Skeletal muscle satellite cell (primary cell): Measurements from ENCODE around the gene GPR137B.

ENCODE experiments used
- H3K27me3 ChIP-seq: 2 replicates; pipeline ENCODE4 v1.7.0; 2013; ENCODE audit warnings: low read length; ENCODE audit not compliant: control insufficient read depth, insufficient read depth
- H3K36me3 ChIP-seq: 2 replicates; pipeline ENCODE4 v1.7.0; 2013; ENCODE audit warnings: mild to moderate bottlenecking, control low read depth, low read length; ENCODE audit not compliant: insufficient read depth
- H3K4me1 ChIP-seq: 2 replicates; pipeline ENCODE4 v1.7.0; 2013; ENCODE audit warnings: low read length; ENCODE audit not compliant: control insufficient read depth, insufficient read depth
- H3K4me2 ChIP-seq: 2 replicates; pipeline ENCODE4 v1.7.0; 2013; ENCODE audit warnings: mild to moderate bottlenecking, low read length
- H3K4me3 ChIP-seq: 2 replicates; pipeline ENCODE4 v1.7.0; 2013; ENCODE audit warnings: low read length
- H3K9ac ChIP-seq: 2 replicates; pipeline ENCODE4 v1.7.0; 2013; ENCODE audit warnings: mild to moderate bottlenecking, low read depth, low read length, moderate library complexity
- H3K9me3 ChIP-seq: replicated peaks from 2 replicates; pipeline ENCODE4 v1.7.0; 2013; ENCODE audit warnings: mild to moderate bottlenecking, control low read depth, low read length

Gene GPR137B

DNA sequence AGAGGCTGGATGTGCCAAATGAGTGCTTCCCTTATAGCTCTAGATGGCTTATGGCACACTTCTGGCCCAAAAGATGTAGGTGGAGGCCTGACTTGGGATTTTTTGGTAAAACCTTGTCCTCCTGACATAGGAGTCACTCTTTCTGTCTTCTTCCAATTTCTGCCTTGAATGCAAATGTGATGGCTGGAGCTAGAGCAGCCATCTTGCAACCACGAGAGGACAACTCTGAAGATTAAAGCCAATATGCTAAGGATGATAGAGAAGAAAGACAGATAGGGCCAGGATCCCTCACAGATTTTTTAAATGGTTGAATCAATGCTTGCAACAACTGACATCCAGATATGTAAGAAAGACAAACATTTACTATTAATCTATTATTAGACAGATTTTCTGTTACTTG, 8.5 kb upstream of the GPR137B start:
- Histone ChIP-seq H3K4me2 (no peak overlapping the region), H3K4me3 (no peak overlapping the region), H3K27me3 (peaks cover 41% of the 10 kb centered on the region), H3K4me1 (no peaks in the 10 kb centered on the region), H3K9ac (no peak overlapping the region), H3K36me3 (no peaks in the 10 kb centered on the region), H3K9me3 (no peaks in the 10 kb centered on the region)

DNA sequence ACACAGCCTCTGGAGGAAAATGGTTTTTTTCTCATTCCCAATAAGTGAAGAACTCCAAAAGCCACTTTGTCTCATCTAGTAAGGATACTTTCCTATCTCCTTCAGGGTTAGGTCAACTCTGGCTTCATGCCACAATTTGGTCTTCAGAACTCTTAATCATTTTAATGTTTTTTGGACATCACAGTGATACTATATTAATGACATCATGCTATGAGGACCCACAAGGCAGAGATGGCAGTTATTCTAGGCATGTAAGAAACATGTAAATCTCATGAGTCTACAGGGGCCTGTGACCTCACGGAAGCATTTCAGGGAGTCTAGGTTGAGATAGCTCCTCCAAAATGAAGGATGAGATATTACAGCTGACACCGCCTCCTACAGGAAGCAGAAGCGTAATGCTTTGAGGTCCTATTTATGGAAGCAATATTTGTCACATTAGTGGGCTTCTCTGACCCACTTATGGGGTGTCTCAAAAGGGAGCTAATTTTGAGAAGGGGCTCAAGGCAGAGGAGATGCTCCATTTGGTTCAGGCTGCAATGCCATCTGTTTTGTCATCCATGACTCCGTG, 5.0 kb upstream of the GPR137B start:
- H3K36me3 ChIP-seq, result no peaks in the 10 kb centered on the region
- no peak overlapping the region for H3K4me2 ChIP-seq
- no peak overlapping the region for H3K4me3 ChIP-seq
- no peaks in the 10 kb centered on the region for H3K9me3 ChIP-seq
- H3K9ac ChIP-seq, result no peak overlapping the region
- H3K27me3 ChIP-seq, result peaks cover 53% of the 10 kb centered on the region
- H3K4me1 ChIP-seq, result no peaks in the 10 kb centered on the region

DNA sequence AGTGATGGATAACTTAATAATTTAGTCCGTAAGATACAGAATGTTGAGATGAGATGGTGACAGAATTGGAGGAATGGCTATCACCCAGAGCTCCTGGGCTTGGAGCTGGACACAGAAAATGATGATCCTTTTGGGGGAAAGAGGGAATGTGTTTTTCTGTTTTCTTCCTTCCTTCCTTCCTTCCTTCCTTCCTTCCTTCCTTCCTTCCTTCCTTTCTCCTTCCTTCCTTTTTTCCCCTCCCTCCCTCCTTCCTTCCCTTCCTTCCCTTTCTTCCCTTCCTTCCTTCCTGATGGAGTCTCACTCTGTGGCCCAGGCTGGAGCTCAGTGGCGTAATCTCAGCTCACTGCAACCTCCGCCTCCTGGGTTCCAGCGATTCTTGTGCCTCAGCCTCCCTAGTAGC, 2.8 kb upstream of the GPR137B start:
- H3K9ac ChIP-seq, result no peak overlapping the region
- no peaks in the 10 kb centered on the region for H3K36me3 ChIP-seq
- H3K9me3 ChIP-seq, result no peaks in the 10 kb centered on the region
- peaks cover 10% of the 10 kb centered on the region for H3K4me1 ChIP-seq
- H3K27me3 ChIP-seq, result peaks cover 39% of the 10 kb centered on the region
- no peak overlapping the region for H3K4me3 ChIP-seq
- no peak overlapping the region for H3K4me2 ChIP-seq

DNA sequence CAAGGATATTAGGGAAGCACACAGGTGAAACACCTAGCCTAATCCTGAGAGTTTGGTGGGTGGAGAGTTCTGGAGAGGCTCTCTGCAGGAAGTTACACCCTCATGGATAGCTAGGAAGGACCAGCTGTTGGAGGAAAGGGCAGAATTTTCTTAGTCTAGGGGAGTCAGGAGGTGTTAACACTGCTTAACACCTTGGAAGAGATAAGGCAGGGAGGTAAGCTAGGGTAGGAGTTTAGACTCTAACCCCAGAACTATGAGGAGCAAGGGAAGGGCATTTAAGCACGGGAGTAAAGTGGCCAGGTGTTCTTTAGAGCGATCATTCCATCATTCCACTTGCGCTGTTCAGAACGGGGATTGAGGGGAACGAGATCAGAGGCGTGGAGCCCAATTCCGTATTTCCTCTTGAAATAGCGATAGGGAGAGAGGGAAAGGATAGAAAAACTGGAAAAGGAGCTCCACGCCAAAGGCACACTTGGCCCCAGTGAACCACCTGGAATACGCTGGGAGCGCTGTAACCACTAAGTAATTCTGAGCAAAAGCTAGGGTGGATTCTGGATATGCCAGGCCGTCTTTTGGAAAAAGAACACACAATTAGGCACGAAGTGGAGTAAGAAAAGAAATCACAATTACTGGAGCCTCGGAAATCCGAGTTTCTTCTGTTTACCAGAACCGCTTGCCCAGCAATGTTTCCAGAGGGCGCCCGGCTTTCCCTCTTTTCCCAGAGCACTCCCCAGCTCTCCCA, 1.5 kb upstream of the GPR137B start:
- Histone ChIP-seq H3K4me3 (peak overlapping the region; percentile 72), H3K9me3 (no peaks in the 10 kb centered on the region), H3K27me3 (peaks cover 38% of the 10 kb centered on the region), H3K4me2 (peak overlapping the region; percentile 90), H3K4me1 (peaks cover 12% of the 10 kb centered on the region), H3K36me3 (no peaks in the 10 kb centered on the region), H3K9ac (peak overlapping the region; percentile 29)

DNA sequence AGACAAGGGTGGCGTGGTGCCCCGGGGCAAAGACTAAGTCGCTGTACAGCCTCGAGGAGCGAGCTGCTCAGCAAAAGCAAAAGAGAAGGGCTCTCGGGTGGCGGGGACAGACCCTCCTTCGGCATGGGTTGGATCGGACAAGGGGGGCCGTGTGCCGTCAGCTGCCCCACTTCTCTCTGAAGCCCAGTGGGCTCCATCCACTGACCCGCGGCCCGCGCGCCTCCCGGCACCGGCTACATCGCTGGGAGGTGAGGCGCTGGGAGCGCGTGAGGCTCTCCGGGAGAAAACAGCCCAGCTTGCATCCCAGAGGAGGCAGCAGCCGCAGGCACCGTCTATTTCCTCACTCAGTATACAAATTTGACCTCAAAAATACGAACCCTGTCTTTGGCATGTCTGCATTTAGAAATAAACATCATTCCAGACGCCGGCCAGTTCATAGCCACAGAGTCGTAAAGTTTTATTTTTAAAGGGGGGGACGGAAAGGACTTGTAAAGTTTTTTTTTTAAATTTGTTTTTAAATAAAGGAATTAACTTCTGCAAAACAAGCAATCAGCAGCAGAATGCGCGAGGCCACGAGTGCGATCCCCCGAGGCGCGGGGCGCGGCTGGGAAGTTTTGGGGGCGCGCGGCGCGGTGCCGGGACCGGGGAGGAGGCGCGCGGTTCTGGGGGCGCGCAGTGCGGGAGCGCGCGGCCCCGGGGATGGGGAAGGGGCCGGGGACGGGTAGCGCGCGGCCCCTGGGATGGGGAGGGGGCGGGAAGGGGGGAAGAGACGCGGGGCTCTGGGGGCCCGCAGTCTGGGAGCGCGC, 689 bp upstream of the GPR137B start:
- Histone ChIP-seq H3K9me3 (no peaks in the 10 kb centered on the region), H3K9ac (peak overlapping the region; percentile 29), H3K4me1 (peaks cover 12% of the 10 kb centered on the region), H3K27me3 (peaks cover 38% of the 10 kb centered on the region), H3K4me2 (peak overlapping the region; percentile 90), H3K36me3 (no peaks in the 10 kb centered on the region), H3K4me3 (peak overlapping the region; percentile 72)

DNA sequence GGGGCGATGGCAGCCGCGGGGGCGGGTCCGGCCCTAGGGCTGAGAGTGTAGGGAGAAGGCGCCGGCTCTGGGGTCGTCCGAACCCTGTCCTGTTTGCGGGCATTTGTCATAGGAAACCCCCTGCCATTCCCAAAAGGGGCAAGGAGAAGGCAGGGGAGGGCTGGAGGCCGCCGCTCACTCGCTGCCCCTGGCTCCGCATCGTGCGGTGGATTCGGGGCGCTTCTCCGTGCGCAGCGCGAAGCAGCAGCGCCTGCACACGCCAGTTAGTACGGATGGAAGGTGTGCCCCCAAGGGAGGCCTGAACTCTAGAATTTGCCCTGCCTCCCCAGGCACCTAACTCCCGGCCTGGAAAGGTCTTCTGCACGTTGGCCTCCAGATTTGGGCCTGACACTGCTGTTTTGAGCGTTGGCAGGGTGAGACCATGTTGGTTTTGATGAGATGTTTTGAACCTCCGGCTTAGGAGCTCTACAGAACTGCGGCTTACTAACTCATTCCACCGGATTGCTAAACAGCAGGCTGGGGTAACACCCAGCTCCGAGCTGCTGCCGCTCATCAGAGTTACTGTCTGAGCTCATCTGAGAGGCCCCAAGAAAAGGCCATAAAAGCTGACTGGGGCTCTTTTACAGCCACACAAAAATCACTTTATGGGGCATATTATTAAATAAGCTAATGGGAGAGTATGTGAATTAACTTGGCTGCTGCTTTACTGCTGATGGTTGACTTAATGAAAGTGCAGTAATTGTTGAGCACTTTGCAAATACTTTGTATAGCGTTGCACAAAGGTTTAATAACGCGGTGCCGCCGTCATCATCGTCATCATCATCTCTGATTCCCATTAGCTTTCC, 987 bp downstream of the GPR137B start:
- peak overlapping the region; percentile 99 for H3K4me2 ChIP-seq
- H3K36me3 ChIP-seq, result no peaks in the 10 kb centered on the region
- H3K9me3 ChIP-seq, result no peaks in the 10 kb centered on the region
- peak overlapping the region; percentile 86 for H3K9ac ChIP-seq
- peaks cover 26% of the 10 kb centered on the region for H3K27me3 ChIP-seq
- peaks cover 12% of the 10 kb centered on the region for H3K4me1 ChIP-seq
- H3K4me3 ChIP-seq, result peak overlapping the region; percentile 90

DNA sequence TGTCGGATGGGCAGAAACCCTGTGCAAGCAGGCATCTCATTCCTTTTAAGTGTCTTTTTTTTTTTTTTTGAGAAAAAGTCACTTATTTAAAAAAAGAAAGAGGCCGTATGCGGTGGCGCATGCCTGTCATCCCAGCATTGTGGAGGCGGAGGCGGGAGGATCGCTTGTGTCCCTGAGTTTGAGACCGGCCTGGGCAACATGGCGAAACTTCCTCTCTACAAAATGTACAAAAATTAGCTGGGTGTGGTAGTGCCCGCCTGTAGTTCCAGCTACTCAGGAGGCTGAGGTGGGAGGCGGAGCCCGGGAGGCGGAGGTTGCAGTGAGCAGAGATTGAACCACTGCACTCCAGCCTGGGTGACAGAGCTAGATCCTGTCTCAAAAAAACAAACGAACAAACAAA, 1.7 kb downstream of the GPR137B start:
- Histone ChIP-seq H3K4me3 (peak overlapping the region; percentile 90), H3K4me1 (peaks cover 12% of the 10 kb centered on the region), H3K27me3 (peaks cover 19% of the 10 kb centered on the region), H3K9me3 (no peaks in the 10 kb centered on the region), H3K36me3 (no peaks in the 10 kb centered on the region), H3K9ac (peak overlapping the region; percentile 86), H3K4me2 (peak overlapping the region; percentile 99)

DNA sequence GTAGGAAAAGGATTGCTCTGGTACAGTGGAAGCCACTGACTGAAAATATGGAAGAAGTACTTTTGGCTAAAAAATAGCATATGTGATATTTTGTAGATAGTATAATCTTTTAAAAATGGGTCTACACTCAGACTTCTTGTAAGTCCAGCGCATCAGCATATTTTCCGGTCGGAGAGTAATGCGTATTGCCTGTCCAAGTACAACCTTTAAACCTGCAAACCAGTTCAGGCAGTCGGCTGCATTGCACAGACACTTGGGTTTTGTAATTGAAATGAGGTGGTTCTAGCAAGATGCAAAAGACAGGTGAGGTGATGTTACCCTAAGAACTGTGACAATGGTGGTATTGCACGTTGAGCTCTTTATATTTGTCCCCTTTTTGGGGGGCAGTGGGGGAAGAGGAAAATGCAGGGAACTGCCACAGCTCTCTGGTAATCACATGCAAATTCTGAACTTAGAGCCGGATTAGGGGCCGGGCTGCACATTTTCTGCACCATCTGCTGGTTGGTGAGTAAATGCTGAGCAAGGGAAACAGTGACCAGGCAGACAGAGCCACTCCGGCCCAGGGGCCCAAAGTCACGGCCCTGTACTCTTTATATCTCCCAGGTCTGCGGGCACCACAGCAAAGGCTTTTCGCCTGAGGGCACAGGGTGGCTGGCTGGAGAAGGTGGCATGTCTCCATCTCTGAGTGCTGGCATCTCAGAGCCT, 2.3 kb downstream of the GPR137B start:
- Histone ChIP-seq H3K4me3 (peak overlapping the region; percentile 90), H3K9me3 (no peaks in the 10 kb centered on the region), H3K4me2 (peak overlapping the region; percentile 99), H3K4me1 (peaks cover 12% of the 10 kb centered on the region), H3K27me3 (peaks cover 14% of the 10 kb centered on the region), H3K36me3 (no peaks in the 10 kb centered on the region), H3K9ac (no peak overlapping the region)

DNA sequence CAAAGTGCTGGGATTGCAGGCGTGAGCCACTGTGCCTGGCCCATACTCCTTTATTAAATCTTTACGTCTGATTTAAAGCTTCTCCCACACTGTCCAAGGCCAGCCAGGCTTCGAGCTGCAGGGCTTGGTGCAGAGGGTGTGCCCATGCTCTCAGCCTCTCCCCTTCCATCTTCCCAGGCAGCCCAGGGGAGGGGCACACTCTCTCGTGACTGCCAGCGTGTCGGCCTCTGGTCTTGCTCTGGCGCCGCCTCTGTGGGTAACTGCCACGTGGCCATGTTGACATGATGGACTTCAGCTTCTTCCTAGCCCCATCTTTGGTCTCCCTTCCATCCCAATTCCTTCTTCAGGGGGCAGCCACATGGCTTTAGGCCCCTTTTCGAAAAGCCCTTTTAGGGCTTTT, 4.7 kb downstream of the GPR137B start:
- Histone ChIP-seq H3K4me2 (no peak overlapping the region), H3K27me3 (no peaks in the 10 kb centered on the region), H3K36me3 (no peaks in the 10 kb centered on the region), H3K4me3 (no peak overlapping the region), H3K9ac (no peak overlapping the region), H3K4me1 (peaks cover 12% of the 10 kb centered on the region), H3K9me3 (no peaks in the 10 kb centered on the region)

DNA sequence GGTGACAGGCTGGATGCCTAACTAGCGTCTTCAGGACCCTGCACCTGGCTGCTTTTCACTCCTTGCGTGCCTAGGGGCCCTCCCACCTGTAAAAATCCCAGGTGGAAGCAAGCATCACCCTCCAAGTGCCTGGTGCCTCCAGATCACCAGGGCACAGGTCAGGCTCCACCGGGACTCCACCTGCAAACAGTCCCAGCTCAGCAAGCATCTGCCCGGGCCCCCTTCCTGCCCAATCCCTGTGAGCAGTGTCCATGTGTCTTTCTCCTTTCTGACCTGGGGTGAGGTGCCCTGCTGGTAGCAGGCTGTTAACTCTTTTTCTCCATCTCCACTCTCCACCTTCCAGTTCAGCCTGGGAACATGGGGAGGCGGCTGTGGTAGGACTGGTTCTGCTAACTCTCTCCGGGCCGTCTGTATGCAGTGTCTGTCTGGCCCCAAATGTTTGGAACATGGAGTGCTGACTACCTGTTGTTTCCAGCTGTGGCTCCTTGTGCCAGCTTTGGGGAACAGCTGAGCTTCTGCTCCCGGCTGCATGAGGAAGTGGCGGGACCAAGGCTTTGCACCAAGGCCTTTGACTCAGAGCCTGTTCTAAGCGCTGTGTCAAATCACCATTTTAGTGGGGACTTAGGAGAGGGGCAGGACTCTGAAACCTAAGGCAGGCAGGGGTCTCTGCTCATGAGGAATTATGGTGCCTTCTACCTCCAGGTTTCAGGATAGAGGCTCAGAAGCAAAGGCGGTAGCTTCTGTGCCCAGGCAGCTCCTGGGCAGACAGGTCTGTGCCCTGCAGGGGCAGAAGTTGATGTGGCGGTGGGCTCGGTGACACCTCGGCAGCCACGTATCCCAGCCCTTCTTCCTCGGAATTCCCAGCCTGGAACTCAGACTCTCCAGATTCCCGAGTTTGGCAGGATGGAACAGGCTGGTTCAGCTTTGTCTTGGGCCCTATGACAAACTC, 5.5 kb downstream of the GPR137B start:
- no peak overlapping the region for H3K9ac ChIP-seq
- H3K36me3 ChIP-seq, result no peaks in the 10 kb centered on the region
- H3K9me3 ChIP-seq, result no peaks in the 10 kb centered on the region
- H3K4me1 ChIP-seq, result peaks cover 12% of the 10 kb centered on the region
- no peak overlapping the region for H3K4me2 ChIP-seq
- H3K4me3 ChIP-seq, result no peak overlapping the region
- no peaks in the 10 kb centered on the region for H3K27me3 ChIP-seq
